ENCODE results near the gene JMJD7. TPM values are rescaled to one million over a fixed set of nuclear protein-coding genes. Genes with fewer than 3 reads are reported as not detected.
A peak's percentile ranks its signal among the peaks of the same experiment; 100 is the strongest.

Gene JMJD7
- total RNA-seq, 1 experiment from 2014 or later: 13.2 TPM

DNA sequence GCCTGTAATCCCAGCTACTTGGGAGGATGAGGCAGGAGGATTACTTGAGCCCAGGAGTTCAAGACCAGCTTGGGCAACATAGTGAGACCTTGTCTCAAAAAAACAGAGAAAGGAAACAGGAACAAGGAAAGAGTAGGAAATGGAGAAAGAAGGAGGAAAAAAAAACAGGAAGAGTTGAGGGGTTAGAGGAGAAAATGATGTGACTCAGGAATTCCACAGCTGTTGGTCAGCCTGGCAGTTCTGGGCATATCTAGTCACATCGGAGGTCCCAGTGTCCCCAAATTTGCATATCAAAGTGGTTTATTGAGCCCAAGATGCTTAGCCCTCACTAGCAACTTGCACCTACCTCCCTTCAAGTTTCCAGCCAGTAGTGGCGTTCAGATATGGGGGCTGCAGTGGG, 18.8 kb upstream of the JMJD7 start (continued):
- TF ChIP-seq TCF7L2 (IDR thresholded peaks at IDR 0.05; ENCODE audit: low read depth, low read length): no peak

DNA sequence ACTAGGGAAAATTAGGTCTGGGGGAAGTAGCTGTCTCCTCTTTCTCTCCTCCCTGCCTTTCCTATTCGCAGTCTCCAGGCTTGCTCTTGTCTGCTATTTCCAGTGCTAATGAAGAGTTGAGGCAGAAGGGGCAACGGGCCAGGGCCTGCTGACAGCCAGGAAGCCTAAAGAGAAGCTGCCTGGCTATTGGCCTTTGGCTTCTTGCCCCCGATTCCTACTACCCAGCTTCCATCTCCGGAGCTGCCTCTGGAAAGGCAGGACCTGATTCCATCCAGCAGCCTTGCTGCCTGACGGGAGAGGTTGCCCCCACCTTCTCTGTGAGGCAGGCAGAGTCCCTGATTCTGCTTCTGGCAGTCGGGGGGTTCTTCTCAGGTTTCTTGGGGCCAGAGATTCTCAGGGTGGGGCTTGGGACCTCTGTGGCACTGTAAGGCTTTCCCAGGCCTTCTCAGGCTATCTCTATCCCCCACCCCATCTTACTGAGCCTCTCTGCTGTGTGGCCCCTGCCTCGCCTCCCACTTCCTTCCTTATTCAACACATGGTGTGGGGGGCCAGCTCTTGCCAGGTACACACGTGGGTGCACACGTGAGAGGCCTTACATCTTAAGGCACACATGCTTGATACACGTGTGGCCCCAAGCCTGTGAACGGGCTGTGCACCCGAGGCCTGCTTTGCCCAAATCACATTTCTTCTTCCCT, 18.2 kb upstream of the JMJD7 start:
- intact Hi-C loops (cut with micrococcal nuclease; ENCODE audit: unreplicated experiment): loop anchor here (10.0 kb wide), 1 partner anchor 205 kb away; no protein-coding TSS in a partner anchor
- no peak overlapping the region for H3K27ac ChIP-seq (ENCODE audit: low read length)
- POLR2A ChIA-PET: no interaction called here
- TF ChIP-seq, protein P1, sequence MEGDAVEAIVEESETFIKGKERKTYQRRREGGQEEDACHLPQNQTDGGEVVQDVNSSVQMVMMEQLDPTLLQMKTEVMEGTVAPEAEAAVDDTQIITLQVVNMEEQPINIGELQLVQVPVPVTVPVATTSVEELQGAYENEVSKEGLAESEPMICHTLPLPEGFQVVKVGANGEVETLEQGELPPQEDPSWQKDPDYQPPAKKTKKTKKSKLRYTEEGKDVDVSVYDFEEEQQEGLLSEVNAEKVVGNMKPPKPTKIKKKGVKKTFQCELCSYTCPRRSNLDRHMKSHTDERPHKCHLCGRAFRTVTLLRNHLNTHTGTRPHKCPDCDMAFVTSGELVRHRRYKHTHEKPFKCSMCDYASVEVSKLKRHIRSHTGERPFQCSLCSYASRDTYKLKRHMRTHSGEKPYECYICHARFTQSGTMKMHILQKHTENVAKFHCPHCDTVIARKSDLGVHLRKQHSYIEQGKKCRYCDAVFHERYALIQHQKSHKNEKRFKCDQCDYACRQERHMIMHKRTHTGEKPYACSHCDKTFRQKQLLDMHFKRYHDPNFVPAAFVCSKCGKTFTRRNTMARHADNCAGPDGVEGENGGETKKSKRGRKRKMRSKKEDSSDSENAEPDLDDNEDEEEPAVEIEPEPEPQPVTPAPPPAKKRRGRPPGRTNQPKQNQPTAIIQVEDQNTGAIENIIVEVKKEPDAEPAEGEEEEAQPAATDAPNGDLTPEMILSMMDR (IDR thresholded peaks at IDR 0.05): no peak
- TF ChIP-seq TCF7L2 (IDR thresholded peaks at IDR 0.05; ENCODE audit: low read depth, low read length): no peak
- TF ChIP-seq, protein P2, sequence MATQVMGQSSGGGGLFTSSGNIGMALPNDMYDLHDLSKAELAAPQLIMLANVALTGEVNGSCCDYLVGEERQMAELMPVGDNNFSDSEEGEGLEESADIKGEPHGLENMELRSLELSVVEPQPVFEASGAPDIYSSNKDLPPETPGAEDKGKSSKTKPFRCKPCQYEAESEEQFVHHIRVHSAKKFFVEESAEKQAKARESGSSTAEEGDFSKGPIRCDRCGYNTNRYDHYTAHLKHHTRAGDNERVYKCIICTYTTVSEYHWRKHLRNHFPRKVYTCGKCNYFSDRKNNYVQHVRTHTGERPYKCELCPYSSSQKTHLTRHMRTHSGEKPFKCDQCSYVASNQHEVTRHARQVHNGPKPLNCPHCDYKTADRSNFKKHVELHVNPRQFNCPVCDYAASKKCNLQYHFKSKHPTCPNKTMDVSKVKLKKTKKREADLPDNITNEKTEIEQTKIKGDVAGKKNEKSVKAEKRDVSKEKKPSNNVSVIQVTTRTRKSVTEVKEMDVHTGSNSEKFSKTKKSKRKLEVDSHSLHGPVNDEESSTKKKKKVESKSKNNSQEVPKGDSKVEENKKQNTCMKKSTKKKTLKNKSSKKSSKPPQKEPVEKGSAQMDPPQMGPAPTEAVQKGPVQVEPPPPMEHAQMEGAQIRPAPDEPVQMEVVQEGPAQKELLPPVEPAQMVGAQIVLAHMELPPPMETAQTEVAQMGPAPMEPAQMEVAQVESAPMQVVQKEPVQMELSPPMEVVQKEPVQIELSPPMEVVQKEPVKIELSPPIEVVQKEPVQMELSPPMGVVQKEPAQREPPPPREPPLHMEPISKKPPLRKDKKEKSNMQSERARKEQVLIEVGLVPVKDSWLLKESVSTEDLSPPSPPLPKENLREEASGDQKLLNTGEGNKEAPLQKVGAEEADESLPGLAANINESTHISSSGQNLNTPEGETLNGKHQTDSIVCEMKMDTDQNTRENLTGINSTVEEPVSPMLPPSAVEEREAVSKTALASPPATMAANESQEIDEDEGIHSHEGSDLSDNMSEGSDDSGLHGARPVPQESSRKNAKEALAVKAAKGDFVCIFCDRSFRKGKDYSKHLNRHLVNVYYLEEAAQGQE (IDR thresholded peaks at IDR 0.05; ENCODE audit: insufficient read depth in 1 of 2, low read depth in 2 of 2, low read length in 1 of 2): no peak
- no peak for TF ChIP-seq SIN3A (IDR thresholded peaks at IDR 0.05; ENCODE audit: borderline replicate concordance, insufficient read depth, low read depth, low read length)
- TF ChIP-seq POLR2AphosphoS5 (IDR thresholded peaks at IDR 0.05; ENCODE audit: low read depth, low read length): no peak
- CTCF ChIA-PET: interaction anchor here (0.6 to 1.1 kb wide), 5 partner anchors 18 to 304 kb away, joined by 3 to 7 read pairs (median 3); partner anchors contain the start of gene MAPKBP1
- H3K36me3 ChIP-seq (ENCODE audit: control insufficient read depth, insufficient read depth, low read length): no peaks in the 10 kb centered on the region
- no peak overlapping the region for H3K4me3 ChIP-seq (ENCODE audit: low read depth in 2 of 2, low read length in 2 of 2)
- DNase-seq (ENCODE audit: low read depth, low spot score) (no peak), ATAC-seq (no peak)
- no peaks in the 10 kb centered on the region; the same call in 1 of the 2 replicates for H3K4me1 ChIP-seq (ENCODE audit: control insufficient read depth, insufficient read depth, low read length)
- BruUV-seq (replicated peaks): no TSS peak
- no peaks in the 10 kb centered on the region for H3K9me3 ChIP-seq (ENCODE audit: control insufficient read depth, insufficient read depth, low read depth, low read length)
- no peaks in the 10 kb centered on the region for H3K27me3 ChIP-seq (ENCODE audit: control insufficient read depth, insufficient read depth, low read length)
- in situ Hi-C loops (cut with HindIII; ENCODE audit: low pct_unique_long_range_greater_than_20kb, low sequenced_read_pairs): no loop called here

DNA sequence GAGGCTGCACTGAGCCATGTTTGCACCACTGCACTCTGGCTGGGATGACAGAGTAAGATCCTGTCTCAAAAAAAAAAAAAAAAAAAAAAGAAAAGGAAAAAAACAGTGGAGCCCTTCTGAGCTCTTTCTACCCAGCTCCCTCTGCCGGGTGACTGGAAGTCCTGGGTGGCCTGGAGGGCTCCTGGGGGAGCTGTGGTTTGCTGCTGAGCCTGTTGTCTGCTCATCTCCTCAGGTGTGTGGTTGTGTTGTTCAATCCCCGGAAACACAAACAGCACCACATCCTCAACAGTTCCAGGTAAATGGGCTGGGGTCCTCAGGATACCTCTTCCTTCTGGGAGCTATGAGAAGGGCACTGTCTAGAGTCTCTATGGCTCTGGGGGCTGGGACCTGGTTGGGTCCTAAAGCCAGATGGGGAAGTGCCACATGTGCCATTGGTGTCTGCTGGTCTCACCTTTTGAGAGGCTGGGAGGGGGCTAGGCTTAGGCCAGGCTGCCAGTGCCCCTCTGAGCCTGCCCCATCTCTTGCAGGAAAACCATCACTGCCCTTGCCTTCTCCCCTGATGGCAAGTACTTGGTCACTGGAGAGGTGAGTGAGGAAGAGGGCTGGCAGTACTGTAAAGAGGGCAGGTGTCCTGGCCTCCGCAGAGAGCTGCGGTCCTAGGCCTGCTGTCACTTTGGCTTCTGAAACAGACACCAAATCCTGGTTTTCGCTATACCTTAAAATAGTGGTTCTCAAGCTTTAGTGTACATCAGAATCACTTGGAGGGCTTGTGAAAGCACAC, 17.1 kb upstream of the JMJD7 start:
- ATAC-seq: peak; percentile 62

More for the DNA sequence above, 17.1 kb upstream of the JMJD7 start:
- no peak overlapping the region for H3K27ac ChIP-seq (ENCODE audit: low read length)
- ChIA-PET CTCF (interaction anchor here (0.6 to 1.9 kb wide), 10 partner anchors 16 to 321 kb away, joined by 3 to 20 read pairs (median 5); partner anchors contain the start of gene MAPKBP1), POLR2A (interaction anchor here (0.6 to 0.8 kb wide), 4 partner anchors 19 to 214 kb away, joined by 4 to 7 read pairs (median 6); no protein-coding TSS in a partner anchor)
- BruUV-seq (replicated peaks): no TSS peak
- H3K4me3 ChIP-seq (ENCODE audit: low read depth in 2 of 2, low read length in 2 of 2): no peak overlapping the region
- H3K27me3 ChIP-seq (ENCODE audit: control insufficient read depth, insufficient read depth, low read length): no peaks in the 10 kb centered on the region
- intact Hi-C loops (cut with micrococcal nuclease; ENCODE audit: unreplicated experiment): loop anchor here (1.0 to 10.0 kb wide), 2 partner anchors 39 to 206 kb away; no protein-coding TSS in a partner anchor
- DNase-seq (ENCODE audit: low read depth, low spot score): no peak
- H3K9me3 ChIP-seq (ENCODE audit: control insufficient read depth, insufficient read depth, low read depth, low read length): no peaks in the 10 kb centered on the region
- in situ Hi-C loops (cut with HindIII; ENCODE audit: low pct_unique_long_range_greater_than_20kb, low sequenced_read_pairs): no loop called here
- TF ChIP-seq TCF7L2 (IDR thresholded peaks at IDR 0.05; ENCODE audit: low read depth, low read length) (no peak), POLR2AphosphoS5 (IDR thresholded peaks at IDR 0.05; ENCODE audit: low read depth, low read length) (no peak), SIN3A (IDR thresholded peaks at IDR 0.05; ENCODE audit: borderline replicate concordance, insufficient read depth, low read depth, low read length) (no peak)
- no peaks in the 10 kb centered on the region; the same call in 1 of the 2 replicates for H3K4me1 ChIP-seq (ENCODE audit: control insufficient read depth, insufficient read depth, low read length)
- H3K36me3 ChIP-seq (ENCODE audit: control insufficient read depth, insufficient read depth, low read length): peaks cover 2% of the 10 kb centered on the region; the same call in 1 of the 2 replicates
